GM23338 (cell line): ENCODE measurements around the gene CTNS. TPM values are rescaled to one million over a fixed set of nuclear protein-coding genes. Genes with fewer than 3 reads are reported as not detected.

Experiments
- ATAC-seq: fragments of 200-7000 bp; cut with Tn5 transposase; 3 replicates; pipeline ENCODE4 v1.9.1; 2020
- DNase-seq: peaks from one replicate; pipeline ENCODE4 v3.0.0-alpha.2; 2015; ENCODE audit warnings: low spot score
- H2AFZ ChIP-seq: fragments of 200-600 bp; sonication (generic); 2 replicates; pipeline ENCODE4 v1.8.0; 2016; ENCODE audit warnings: antibody characterized with exemption, mild to moderate bottlenecking, moderate library complexity
- H3F3A ChIP-seq: fragments of 200-600 bp; sonication (generic); replicated peaks from 2 replicates; pipeline ENCODE4 v1.8.0; 2017; ENCODE audit warnings: antibody characterized with exemption, mixed run types, low read depth
- H3K27ac ChIP-seq: fragments of 200-600 bp; sonication (generic); 2 replicates; pipeline ENCODE4 v1.6.1; 2016; ENCODE audit warnings: low read depth
- H3K27me3 ChIP-seq: fragments of 200-600 bp; sonication (generic); 2 replicates; pipeline ENCODE4 v1.8.0; 2016; ENCODE audit warnings: mild to moderate bottlenecking, mixed run types, moderate library complexity; ENCODE audit not compliant: insufficient read depth
- H3K36me3 ChIP-seq: fragments of 200-600 bp; sonication (generic); 2 replicates; pipeline ENCODE4 v1.8.0; 2016; ENCODE audit warnings: mild to moderate bottlenecking; ENCODE audit not compliant: insufficient read depth
- H3K4me1 ChIP-seq: fragments of 200-600 bp; sonication (generic); 2 replicates; pipeline ENCODE4 v1.8.0; 2016; ENCODE audit warnings: mild to moderate bottlenecking, moderate library complexity; ENCODE audit not compliant: insufficient read depth
- H3K4me2 ChIP-seq: fragments of 200-600 bp; sonication (generic); 2 replicates; pipeline ENCODE4 v1.7.1; 2017; ENCODE audit warnings: mixed run types
- H3K4me3 ChIP-seq: fragments of 200-600 bp; sonication (generic); 2 replicates; pipeline ENCODE4 v1.6.1; 2016; ENCODE audit warnings: mixed run types
- H3K79me2 ChIP-seq: fragments of 200-600 bp; sonication (generic); replicated peaks from 2 replicates; pipeline ENCODE4 v1.8.0; 2017; ENCODE audit warnings: mild to moderate bottlenecking; ENCODE audit not compliant: insufficient read depth
- H3K9me2 ChIP-seq: fragments of 200-600 bp; sonication (generic); 2 replicates; pipeline ENCODE4 v1.8.0; 2017; ENCODE audit not compliant: insufficient read depth
- H4K20me1 ChIP-seq: fragments of 200-600 bp; sonication (generic); replicated peaks from 2 replicates; pipeline ENCODE4 v1.8.0; 2017; ENCODE audit warnings: mild to moderate bottlenecking; ENCODE audit not compliant: insufficient read depth
- H3K27ac Mint-ChIP-seq: 2 replicates; pipeline ENCODE4 v1.8.0; 2020; ENCODE audit warnings: inconsistent platforms, mild to moderate bottlenecking, moderate library complexity, mixed read lengths
- H3K27me3 Mint-ChIP-seq: 3 replicates; pipeline ENCODE4 v1.8.0; 2022; ENCODE audit warnings: low read depth, mild to moderate bottlenecking, moderate library complexity, mixed read lengths, inconsistent platforms; ENCODE audit not compliant: insufficient read depth, poor library complexity
- H3K36me3 Mint-ChIP-seq: 3 replicates; pipeline ENCODE4 v1.8.0; 2021; ENCODE audit warnings: low read depth, mild to moderate bottlenecking, inconsistent platforms, moderate library complexity, mixed read lengths
- H3K4me1 Mint-ChIP-seq: 3 replicates; pipeline ENCODE4 v1.8.0; 2020; ENCODE audit warnings: mild to moderate bottlenecking, inconsistent platforms, mixed read lengths
- H3K4me3 Mint-ChIP-seq: 3 replicates; pipeline ENCODE4 v1.8.0; 2021; ENCODE audit warnings: moderate library complexity, mild to moderate bottlenecking, inconsistent platforms, mixed read lengths
- H3K9me3 Mint-ChIP-seq: 3 replicates; pipeline ENCODE4 v1.8.0; 2020; ENCODE audit warnings: moderate library complexity, mild to moderate bottlenecking, inconsistent platforms, mixed read lengths
- CREB1 ChIP-seq: fragments of 250-450 bp; sonication (Bioruptor Pico); IDR thresholded peaks from 2 replicates; pipeline ENCODE4 v1.5.0; 2020; ENCODE audit warnings: low read depth, mild to moderate bottlenecking, moderate library complexity
- CTCF ChIP-seq, 2 experiments: fragments of 200-600 bp in 1 of 2; sonication (generic) in 1 of 2; conservative IDR thresholded peaks; 2 replicates each; pipeline versions ENCODE4 v1.5.1 to v1.6.1; 2016 to 2017; ENCODE audit warnings: antibody characterized with exemption in 2 of 2, low read depth in 2 of 2, mild to moderate bottlenecking in 2 of 2, moderate library complexity in 1 of 2
- ETS1 ChIP-seq: IDR thresholded peaks from 2 replicates; pipeline ENCODE4 v1.6.1; 2016; ENCODE audit warnings: antibody characterized with exemption
- EZH2 ChIP-seq: fragments of 200-600 bp; sonication (generic); IDR thresholded peaks from one replicate; pipeline ENCODE4 v1.8.0; 2017; ENCODE audit warnings: antibody characterized with exemption, mild to moderate bottlenecking, low read depth; ENCODE audit not compliant: unreplicated experiment
- EZH2phosphoT487 ChIP-seq: fragments of 200-600 bp; sonication (generic); IDR thresholded peaks from one replicate; pipeline ENCODE4 v1.8.1; 2018; ENCODE audit warnings: antibody characterized with exemption; ENCODE audit not compliant: unreplicated experiment
- JUNB ChIP-seq: IDR thresholded peaks from one replicate; pipeline ENCODE4 v1.6.1; 2016; ENCODE audit warnings: antibody characterized with exemption; ENCODE audit not compliant: unreplicated experiment
- NANOG ChIP-seq: IDR thresholded peaks from 2 replicates; pipeline ENCODE4 v1.6.1; 2016; ENCODE audit warnings: antibody characterized with exemption, borderline replicate concordance
- POLR2AphosphoS5 ChIP-seq: IDR thresholded peaks from 2 replicates; pipeline ENCODE4 v1.6.1; 2016; ENCODE audit warnings: antibody characterized with exemption, low read depth
- REST ChIP-seq: IDR thresholded peaks from one replicate; pipeline ENCODE4 v1.6.1; 2018; ENCODE audit warnings: antibody characterized with exemption; ENCODE audit not compliant: unreplicated experiment
- STAT1 ChIP-seq: IDR thresholded peaks from one replicate; pipeline ENCODE4 v1.6.1; 2016; ENCODE audit warnings: antibody characterized with exemption; ENCODE audit not compliant: unreplicated experiment
- ZNF114 ChIP-seq: fragments of 250-450 bp; sonication (Bioruptor Pico); IDR thresholded peaks from 2 replicates; pipeline ENCODE4 v1.5.0; 2020; ENCODE audit warnings: mild to moderate bottlenecking, moderate library complexity
- ZNF331 ChIP-seq: fragments of 250-450 bp; sonication (Bioruptor Pico); IDR thresholded peaks from 2 replicates; pipeline ENCODE4 v1.5.0; 2020; ENCODE audit warnings: low read depth, mild to moderate bottlenecking, moderate library complexity
- ZNF462 ChIP-seq: fragments of 250-450 bp; sonication (Bioruptor Pico); IDR thresholded peaks from 2 replicates; pipeline ENCODE4 v1.5.0; 2020; ENCODE audit warnings: mild to moderate bottlenecking, moderate library complexity
- polyA plus RNA-seq: library from polyadenylated mRNA; unstranded; fragments of >200 nt; fragmentation: Nextera tagmentation; extraction: Ambion mirVana; gene quantifications from 2 replicates; pipeline ENCODE4 v1.2.1, GENCODE V29; 2016
- total RNA-seq: library from RNA; depleted of rRNA; stranded (reverse); fragments of >200 nt; shearing (Covaris generic); gene quantifications from 2 replicates; pipeline ENCODE4 v1.2.3, GENCODE V29; 2014

CTNS gene
- total and polyA plus RNA-seq, 2 experiments from 2014 or later: 5.9 to 21.8 TPM

GRCh38 chr17:3594051-3594800 lies 42.3 kb upstream of the CTNS start:
- Histone ChIP-seq H3K27me3 (no peaks in the 10 kb centered on the region), H4K20me1 (no peaks in the 10 kb centered on the region; the same call in 1 of the 2 replicates), H3K27ac (no peak overlapping the region), H3F3A (no peaks in the 10 kb centered on the region), H3K4me1 (no peaks in the 10 kb centered on the region), H3K4me2 (no peak overlapping the region), H3K79me2 (no peaks in the 10 kb centered on the region), H3K36me3 (no peaks in the 10 kb centered on the region), H3K9me2 (no peaks in the 10 kb centered on the region), H3K4me3 (no peak overlapping the region), H2AFZ (no peak overlapping the region)
- Mint-ChIP-seq H3K9me3 (no peaks in the 10 kb centered on the region), H3K36me3 (peaks cover 9% of the 10 kb centered on the region), H3K4me1 (no peaks in the 10 kb centered on the region), H3K27ac (peak overlapping the region; percentile 73; the same call in 1 of the 2 replicates), H3K4me3 (no peak overlapping the region), H3K27me3 (peaks cover 3% of the 10 kb centered on the region)
- TF ChIP-seq CREB1 (CRISPR knock-in tag) (no peak), EZH2 (no peak), STAT1 (no peak), CTCF (conservative IDR thresholded peaks at IDR 0.05; ENCODE audit: low read depth in 2 of 2) (no peak), ZNF462 (CRISPR knock-in tag) (no peak), POLR2AphosphoS5 (no peak), ETS1 (no peak), REST (no peak), JUNB (no peak), NANOG (no peak), EZH2phosphoT487 (no peak), ZNF114 (CRISPR knock-in tag) (no peak), ZNF331 (CRISPR knock-in tag) (no peak)
- ATAC-seq: no peak
- DNase-seq: no peak
